Heart left ventricle (tissue), 16 donors: ENCODE measurements around the gene TGFB1. TPM values are rescaled to one million over a fixed set of nuclear protein-coding genes. Genes with fewer than 3 reads are reported as not detected.

Experiments
- ATAC-seq, 4 donors: fragments of 200-7000 bp; cut with Tn5 transposase; one replicate each; pipeline ENCODE4 v1.9.1; 2020 to 2022; ENCODE audit warnings: moderate library complexity in 4 of 4, mild to moderate bottlenecking in 3 of 4, moderate number of reproducible peaks in 1 of 4
- DNase-seq, 5 donors: peaks; one replicate each; pipeline ENCODE4 v3.0.0-alpha.2; 2020
- H3K27ac ChIP-seq, 12 donors: fragments of 200-600 bp; sonication (generic) in 4 of 12; one replicate each; pipeline versions ENCODE4 v1.5.0 to v1.8.0; 2016 to 2022; ENCODE audit warnings: mild to moderate bottlenecking in 2 of 12
- H3K27me3 ChIP-seq, 9 donors: fragments of 200-600 bp; sonication (generic) in 2 of 9; one replicate each; pipeline versions ENCODE4 v1.5.1 to v1.8.0; 2016 to 2022; ENCODE audit warnings: mild to moderate bottlenecking in 3 of 9
- H3K36me3 ChIP-seq, 9 donors: fragments of 200-600 bp; sonication (generic) in 2 of 9; one replicate each; pipeline versions ENCODE4 v1.5.0 to v1.8.0; 2018 to 2022; ENCODE audit warnings: mild to moderate bottlenecking in 2 of 9
- H3K4me1 ChIP-seq, 12 donors: fragments of 200-600 bp; sonication (generic) in 4 of 12; one replicate each; pipeline versions ENCODE4 v1.5.0 to v1.8.0; 2016 to 2022; ENCODE audit warnings: mild to moderate bottlenecking in 3 of 12
- H3K4me3 ChIP-seq, 12 donors: fragments of 200-600 bp; sonication (generic) in 4 of 12; one replicate each; pipeline versions ENCODE4 v1.5.0 to v1.8.0; 2017 to 2022; ENCODE audit warnings: mild to moderate bottlenecking in 9 of 12, moderate library complexity in 4 of 12
- H3K9me3 ChIP-seq, 12 donors: fragments of 200-600 bp; sonication (generic) in 4 of 12; one replicate each; pipeline versions ENCODE4 v1.5.0 to v1.8.0; 2016 to 2022; ENCODE audit warnings: mild to moderate bottlenecking in 1 of 12
- CTCF ChIP-seq, 12 donors: fragments of 200-600 bp; sonication (generic) in 4 of 12; IDR thresholded peaks; one replicate each; pipeline versions ENCODE4 v1.5.0 to v1.8.0; 2018 to 2022; ENCODE audit warnings: antibody characterized with exemption in 12 of 12, mild to moderate bottlenecking in 5 of 12
- POLR2A ChIP-seq, 2 donors: fragments of 450-650 bp; IDR thresholded peaks; one replicate each; pipeline ENCODE4 v1.6.1; 2017; ENCODE audit warnings: antibody characterized with exemption in 2 of 2, mild to moderate bottlenecking in 2 of 2, moderate library complexity in 2 of 2
- WGBS, 4 donors: extraction: QIAGEN DNeasy Blood & Tissue Kit in 2 of 4; methylation state at CpG; one replicate each; pipeline versions ENCODE4 v1.1.5 to v1.1.7; 2013 to 2018; 5-methylcytosine and 5-hydroxymethylcytosine counted together
- intact Hi-C, 10 donors: fragments of 100-400 bp; cut with DNase I; formaldehyde crosslinking; loops; one replicate each; pipeline versions ENCODE4 v1.11.1 to v1.14.2; 2022
- polyA plus RNA-seq, 2 donors: library from polyadenylated mRNA; stranded (reverse); fragments of 200-250 nt; gene quantifications; one replicate each; pipeline ENCODE4 v1.2.3, GENCODE V29; 2013
- total RNA-seq, 9 donors: library from RNA; depleted of rRNA in 2 of 9; stranded (reverse); fragments of >200 nt in 2 of 9; fragmentation: NEBNext Ultra II Directional in 3 of 9; extraction: Animal tissue kit (Norgen Biotek cat#: 25700) in 3 of 9; gene quantifications; one replicate each; pipeline versions ENCODE4 v1.1.0 to v1.2.4, GENCODE V29; 2016 to 2023
- donor health status: ischemic (EF 13 %, LVEDD 7.1; RV severe dilation, severe dysfunction).
- donor health status: healthy with polysubstance abuse.
- donor health status: DM: no; HTN: yes; CAD: no.
- donor health status: DM: no; HTN: no; CAD: no.
- donor health status: ischemic (EF 25% LVEDD 6.9; RV normal size, moderate dysfunction).
- donor health status: ischemic (EF 25% LVEDD 5.7; RV mildly dilated, moderate dysfunction).
- donor health status: healthy.
- donor health status: DM: yes; HTN: yes; CAD: no.
- donor health status: ischemic (EF 35%, LVEDD 5.7; RV mildly dilated, moderate dysfunction).
- donor health status: nonischemic (EF 11% LVEDD 7.7; RV severe dilation, severe dysfunction).
- donor health status: DM: yes; HTN: yes; CAD: no.
- donor health status: PGD.
- donor health status: ischemic (EF 29% LVEDD 5.4; RV normal size, mild dysfunction).
- donor health status: nonischemic (EF 23%, LVEDD 6.1; RV moderate dilation, normal function).

The TGFB1 gene
- total and polyA plus RNA-seq, 11 donors: 9.4 to 68.8 (median 13.9) TPM

- ATAC-seq: no peak
- no peak overlapping the region for H3K4me3 ChIP-seq
- no peaks in the 10 kb centered on the region for H3K36me3 ChIP-seq
- peaks cover 0 to 51% (median 9%) of the 10 kb centered on the region in 12 donors for H3K4me1 ChIP-seq
- DNase-seq: no peak
- intact Hi-C loops: no loop called here
- 87 to 93% (median 89%) methylated on average over 10 of the region's 10 CpGs for WGBS, 4 donors
- H3K9me3 ChIP-seq: no peaks in the 10 kb centered on the region
- H3K27me3 ChIP-seq: no peaks in the 10 kb centered on the region
- no peak overlapping the region for H3K27ac ChIP-seq
- no peak for TF ChIP-seq POLR2A (IDR thresholded peaks at IDR 0.05)
- TF ChIP-seq CTCF (IDR thresholded peaks at IDR 0.05): no peak
Measured at GRCh38 chr19:41362143-41362847, 8.6 kb upstream of the TGFB1 start.

- Histone ChIP-seq H3K4me1 (peaks cover 0 to 54% (median 11%) of the 10 kb centered on the region in 12 donors), H3K36me3 (no peaks in the 10 kb centered on the region), H3K9me3 (no peaks in the 10 kb centered on the region), H3K27ac (no peak overlapping the region), H3K27me3 (no peaks in the 10 kb centered on the region), H3K4me3 (no peak overlapping the region)
- TF ChIP-seq POLR2A (IDR thresholded peaks at IDR 0.05): no peak
- TF ChIP-seq CTCF (IDR thresholded peaks at IDR 0.05): no peak
- intact Hi-C loops: loop anchor here in 4 of 10 donors (5.0 kb wide), 1 partner anchor 37 kb away; no protein-coding TSS in a partner anchor
- WGBS, 4 donors: 86 to 100% (median 97%) methylated on average over 1 of the region's 1 CpG
- ATAC-seq (no peak), DNase-seq (no peak)
Measured at GRCh38 chr19:41359741-41360140, 6.0 kb upstream of the TGFB1 start.

GRCh38 chr19:41357746-41358145 lies 4.0 kb upstream of the TGFB1 start:
- no peak overlapping the region for H3K4me3 ChIP-seq
- H3K27me3 ChIP-seq: no peaks in the 10 kb centered on the region
- no peaks in the 10 kb centered on the region for H3K9me3 ChIP-seq
- 93 to 97% (median 94%) methylated on average over 12 to 13 of the region's 13 CpGs for WGBS, 4 donors
- peaks cover 0 to 47% (median 5%) of the 10 kb centered on the region in 12 donors for H3K4me1 ChIP-seq
- intact Hi-C loops: loop anchor here in 4 of 10 donors (5.0 kb wide), 1 partner anchor 35 kb away; no protein-coding TSS in a partner anchor
- ATAC-seq: no peak
- H3K27ac ChIP-seq: peak overlapping the region in 1 of 12 donors; percentile 77
- TF ChIP-seq POLR2A (IDR thresholded peaks at IDR 0.05) (no peak), CTCF (IDR thresholded peaks at IDR 0.05) (no peak)
- DNase-seq: no peak
- no peaks in the 10 kb centered on the region for H3K36me3 ChIP-seq

GRCh38 chr19:41356984-41357739 lies 3.4 kb upstream of the TGFB1 start:
- no peaks in the 10 kb centered on the region for H3K27me3 ChIP-seq
- 79 to 82% (median 81%) methylated on average over 11 of the region's 11 CpGs for WGBS, 4 donors
- TF ChIP-seq CTCF (IDR thresholded peaks at IDR 0.05): no peak
- no peak for TF ChIP-seq POLR2A (IDR thresholded peaks at IDR 0.05)
- ATAC-seq (no peak), DNase-seq (no peak)
- H3K4me1 ChIP-seq: peaks cover 0 to 47% (median 8%) of the 10 kb centered on the region in 12 donors
- no peaks in the 10 kb centered on the region for H3K9me3 ChIP-seq
- intact Hi-C loops: loop anchor here in 4 of 10 donors (5.0 kb wide), 1 partner anchor 35 kb away; no protein-coding TSS in a partner anchor
- peak overlapping the region in 1 of 12 donors; percentile 77 for H3K27ac ChIP-seq
- no peaks in the 10 kb centered on the region for H3K36me3 ChIP-seq
- no peak overlapping the region for H3K4me3 ChIP-seq
